OCI-LY3 (cell line): ENCODE results near the gene KRTAP5-1.
"Not testable (repeated sequence)": the region's sequence is repeated elsewhere in the genome, so short reads cannot be mapped to it uniquely, and the experiment has no call there.

ENCODE experiments used
- H2AFZ ChIP-seq: fragments of 200-600, 300-600 bp; shearing (Covaris generic); 2 replicates; pipeline ENCODE4 v1.6.0; 2014; ENCODE audit warnings: antibody characterized with exemption, low read depth, low read length
- H3K27ac ChIP-seq: fragments of 200-600, 300-600 bp; sonication (generic); 2 replicates; pipeline ENCODE4 v1.5.1; 2014; ENCODE audit warnings: mild to moderate bottlenecking, low read length, moderate library complexity, mixed read lengths
- H3K27me3 ChIP-seq: fragments of 200-600, 300-600 bp; sonication (generic); 2 replicates; pipeline ENCODE4 v1.6.1; 2014; ENCODE audit warnings: low read depth, low read length, mixed read lengths
- H3K36me3 ChIP-seq: fragments of 200-600, 300-600 bp; sonication (generic); replicated peaks from 2 replicates; pipeline ENCODE3; 2014; ENCODE audit warnings: low read depth, low read length, mixed read lengths
- H3K4me1 ChIP-seq: fragments of 300-600, 200-600 bp; sonication (generic); 2 replicates; pipeline ENCODE4 v1.6.1; 2014; ENCODE audit warnings: low read length, mixed read lengths
- H3K4me2 ChIP-seq: fragments of 200-600, 300-600 bp; sonication (generic); 2 replicates; pipeline ENCODE4 v1.6.1; 2014; ENCODE audit warnings: low read length, mixed read lengths
- H3K4me3 ChIP-seq: fragments of 300-600, 200-600 bp; sonication (generic); 2 replicates; pipeline ENCODE4 v1.5.1; 2014; ENCODE audit warnings: antibody characterized with exemption, mild to moderate bottlenecking, low read length, moderate library complexity
- H3K79me2 ChIP-seq: fragments of 300-600, 200-600 bp; shearing (Covaris generic); 2 replicates; pipeline ENCODE4 v1.6.1; 2014; ENCODE audit warnings: mild to moderate bottlenecking, low read length, mixed read lengths
- H3K9ac ChIP-seq: fragments of 300-600, 200-600 bp; shearing (Covaris generic); 2 replicates; pipeline ENCODE4 v1.6.0; 2014; ENCODE audit warnings: mild to moderate bottlenecking, low read length, moderate library complexity
- H3K9me3 ChIP-seq: fragments of 200-600, 300-600 bp; shearing (Covaris generic); 2 replicates; pipeline ENCODE4 v1.6.1; 2014; ENCODE audit warnings: low read length, mixed read lengths; ENCODE audit not compliant: insufficient read depth
- H4K20me1 ChIP-seq: fragments of 200-600, 300-600 bp; sonication (generic); 2 replicates; pipeline ENCODE4 v1.6.1; 2016; ENCODE audit warnings: low read length, mixed read lengths; ENCODE audit not compliant: insufficient read depth
- CTCF ChIP-seq: fragments of 200-600, 300-600 bp; sonication (generic); IDR thresholded peaks from 2 replicates; pipeline ENCODE4 v1.5.1; 2014; ENCODE audit warnings: antibody characterized with exemption, low read length, low read depth
- EZH2phosphoT487 ChIP-seq: fragments of 200-600 bp; shearing (Covaris generic); IDR thresholded peaks from 2 replicates; pipeline ENCODE4 v1.6.1; 2018; ENCODE audit warnings: antibody characterized with exemption, mixed run types, low read depth

The KRTAP5-1 gene

GRCh38 chr11:1584661-1585370 lies at the start of gene KRTAP5-1:
KRTAP5-1 (minus strand) TSS chr11:1585283; CDS start chr11:1585249, 34 bp downstream.
- H3K4me3 ChIP-seq, H3K4me1 ChIP-seq, H3K27ac ChIP-seq, H3K79me2 ChIP-seq, H3K36me3 ChIP-seq, H3K9ac ChIP-seq, H2AFZ ChIP-seq, H3K4me2 ChIP-seq, H4K20me1 ChIP-seq, H3K9me3 ChIP-seq: not testable (repeated sequence)
- H3K27me3 ChIP-seq, result peaks cover 10% of the 10 kb centered on the region

GRCh38 chr11:1633864-1634263 lies 48.8 kb upstream of the KRTAP5-1 start:
- no peak overlapping the region for H2AFZ ChIP-seq
- no peak overlapping the region for H3K4me3 ChIP-seq
- H3K9me3 ChIP-seq, result no peaks in the 10 kb centered on the region
- no peaks in the 10 kb centered on the region for H4K20me1 ChIP-seq
- H3K79me2 ChIP-seq, result no peaks in the 10 kb centered on the region
- H3K27me3 ChIP-seq, result peaks cover 43% of the 10 kb centered on the region
- no peaks in the 10 kb centered on the region for H3K36me3 ChIP-seq
- no peak overlapping the region for H3K27ac ChIP-seq
- no peak overlapping the region for H3K4me2 ChIP-seq
- TF ChIP-seq EZH2phosphoT487 (no peak), CTCF (no peak)
- no peak overlapping the region for H3K9ac ChIP-seq
- H3K4me1 ChIP-seq, result no peaks in the 10 kb centered on the region

- Histone ChIP-seq H3K4me3 (no peak overlapping the region), H3K9me3 (no peaks in the 10 kb centered on the region), H3K36me3 (no peaks in the 10 kb centered on the region), H3K79me2 (no peaks in the 10 kb centered on the region), H4K20me1 (no peaks in the 10 kb centered on the region), H2AFZ (no peak overlapping the region), H3K27ac (no peak overlapping the region), H3K9ac (no peak overlapping the region), H3K4me1 (no peaks in the 10 kb centered on the region), H3K27me3 (peaks cover 52% of the 10 kb centered on the region), H3K4me2 (no peak overlapping the region)
- no peak for TF ChIP-seq EZH2phosphoT487
Observed at GRCh38 chr11:1632053-1632714, 47.1 kb upstream of the KRTAP5-1 start.

GRCh38 chr11:1631066-1631568 lies 46.0 kb upstream of the KRTAP5-1 start:
- H3K27me3 ChIP-seq, result peaks cover 59% of the 10 kb centered on the region
- no peaks in the 10 kb centered on the region for H3K79me2 ChIP-seq

More at GRCh38 chr11:1631066-1631568, 46.0 kb upstream of the KRTAP5-1 start:
- no peaks in the 10 kb centered on the region for H3K4me1 ChIP-seq
- no peaks in the 10 kb centered on the region for H3K9me3 ChIP-seq
- H3K4me3 ChIP-seq, result no peak overlapping the region
- no peak for TF ChIP-seq EZH2phosphoT487
- no peak for TF ChIP-seq CTCF
- no peak overlapping the region for H3K9ac ChIP-seq
- H3K4me2 ChIP-seq, result no peak overlapping the region
- no peaks in the 10 kb centered on the region for H4K20me1 ChIP-seq
- no peaks in the 10 kb centered on the region for H3K36me3 ChIP-seq
- no peak overlapping the region for H2AFZ ChIP-seq
- no peak overlapping the region for H3K27ac ChIP-seq
